HFF-Myc (cell line): ENCODE measurements around the gene SLC22A3.
"Not testable (repeated sequence)": the region's sequence is repeated elsewhere in the genome, so short reads cannot be mapped to it uniquely, and the experiment has no call there.

ENCODE experiments used
- DNase-seq: peaks from one replicate; pipeline ENCODE4 v3.0.0-alpha.2; 2011; ENCODE audit warnings: low read depth; ENCODE audit errors: extremely low read depth
- H3K4me3 ChIP-seq: replicated peaks from 2 replicates; pipeline ENCODE4 v1.5.1; 2011; ENCODE audit warnings: low read depth, mild to moderate bottlenecking, control low read depth, low read length
- CTCF ChIP-seq: IDR thresholded peaks from 2 replicates; pipeline ENCODE4 v1.5.1; 2012; ENCODE audit warnings: mild to moderate bottlenecking, low read depth, low read length, control low read depth; ENCODE audit errors: missing control alignments

The SLC22A3 gene

GRCh38 chr6:160456214-160456546 lies 108.0 kb downstream of the SLC22A3 start:
- no peak overlapping the region for H3K4me3 ChIP-seq
- no peak for TF ChIP-seq CTCF
- no peak for DNase-seq

GRCh38 chr6:160457823-160458222 lies 109.6 kb downstream of the SLC22A3 start:
- H3K4me3 ChIP-seq: no peak overlapping the region
- TF ChIP-seq CTCF: no peak
- no peak for DNase-seq

- no peak overlapping the region for H3K4me3 ChIP-seq
- no peak for TF ChIP-seq CTCF
- DNase-seq: no peak
Observed at GRCh38 chr6:160461641-160462040, 113.5 kb downstream of the SLC22A3 start.

GRCh38 chr6:160462116-160462515 lies 113.9 kb downstream of the SLC22A3 start:
- no peak for TF ChIP-seq CTCF
- no peak for DNase-seq
- no peak overlapping the region for H3K4me3 ChIP-seq

GRCh38 chr6:160462551-160463109 lies 114.5 kb downstream of the SLC22A3 start:
- no peak overlapping the region for H3K4me3 ChIP-seq
- TF ChIP-seq CTCF: no peak
- DNase-seq: peak; percentile 85

GRCh38 chr6:160464744-160465143 lies 116.6 kb downstream of the SLC22A3 start:
- DNase-seq: no peak
- no peak overlapping the region for H3K4me3 ChIP-seq
- TF ChIP-seq CTCF: no peak

- DNase-seq, H3K4me3 ChIP-seq: not testable (repeated sequence)
Observed at GRCh38 chr6:160467261-160467871, 119.2 kb downstream of the SLC22A3 start.
